HG02970 (cell line): ENCODE measurements around the gene PAMR1.

Experiments used
- ATAC-seq: cut with Tn5 transposase; IDR thresholded peaks from one replicate; pipeline ENCODE4 v1.9.1; 2021; ENCODE audit warnings: mild to moderate bottlenecking, moderate library complexity, moderate number of reproducible peaks; ENCODE audit not compliant: unreplicated experiment, low FRiP score

Gene PAMR1

DNA sequence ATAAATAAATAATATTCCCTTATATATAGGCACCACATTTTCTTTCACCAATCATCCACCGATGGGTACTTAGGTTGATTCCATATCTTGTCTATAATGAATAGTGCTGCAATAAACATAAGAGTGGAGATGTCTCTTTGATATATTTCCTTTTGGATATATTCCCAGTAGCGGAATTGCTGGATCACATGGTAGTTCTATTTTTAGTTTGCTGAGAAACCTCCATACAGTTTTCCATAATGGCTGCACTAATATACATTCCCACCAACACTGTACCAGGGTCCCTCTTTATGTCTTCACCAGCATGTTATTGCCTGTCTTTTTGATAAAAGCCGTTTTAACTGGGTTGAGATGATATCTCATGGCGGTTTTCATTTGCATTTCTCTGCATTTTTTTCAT, 23.6 kb downstream of the PAMR1 start:
- no peak for ATAC-seq

DNA sequence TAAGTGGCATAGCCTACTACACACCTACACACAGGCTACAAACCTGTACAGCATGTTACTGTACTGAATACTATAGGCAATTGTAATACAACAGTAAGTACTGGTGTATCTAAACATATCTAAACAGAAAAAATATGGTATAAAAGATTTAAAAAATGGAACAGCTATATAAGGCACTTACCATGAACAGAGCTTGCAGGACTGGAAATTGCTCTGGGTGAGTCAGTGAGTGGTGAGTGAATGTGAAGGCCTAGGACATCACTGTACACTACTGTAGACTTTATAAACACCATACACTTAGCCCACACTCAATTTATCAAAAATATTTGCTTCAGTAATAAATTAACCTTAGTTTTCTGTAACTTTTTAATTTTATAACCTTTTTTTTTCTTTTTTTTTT, 24.7 kb downstream of the PAMR1 start:
- no peak for ATAC-seq

DNA sequence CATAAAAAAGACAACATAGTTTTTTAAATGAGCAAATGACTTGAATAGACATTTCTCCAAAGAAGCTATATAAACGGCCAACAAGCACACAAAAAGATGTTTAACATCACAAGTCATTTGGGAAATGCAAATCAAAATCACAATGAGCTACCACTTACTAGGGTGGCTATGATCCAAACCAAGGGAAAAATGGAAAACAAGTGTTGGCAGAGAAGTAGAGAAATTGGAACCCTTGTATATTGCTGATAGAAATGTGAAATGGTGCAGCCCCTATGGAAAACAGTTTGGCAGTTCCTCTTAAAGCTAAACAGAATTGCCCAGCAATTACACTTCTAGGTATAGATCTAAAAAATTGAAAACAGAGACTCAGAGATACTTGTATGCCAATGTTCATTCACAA, 29.0 kb downstream of the PAMR1 start:
- ATAC-seq: no peak

DNA sequence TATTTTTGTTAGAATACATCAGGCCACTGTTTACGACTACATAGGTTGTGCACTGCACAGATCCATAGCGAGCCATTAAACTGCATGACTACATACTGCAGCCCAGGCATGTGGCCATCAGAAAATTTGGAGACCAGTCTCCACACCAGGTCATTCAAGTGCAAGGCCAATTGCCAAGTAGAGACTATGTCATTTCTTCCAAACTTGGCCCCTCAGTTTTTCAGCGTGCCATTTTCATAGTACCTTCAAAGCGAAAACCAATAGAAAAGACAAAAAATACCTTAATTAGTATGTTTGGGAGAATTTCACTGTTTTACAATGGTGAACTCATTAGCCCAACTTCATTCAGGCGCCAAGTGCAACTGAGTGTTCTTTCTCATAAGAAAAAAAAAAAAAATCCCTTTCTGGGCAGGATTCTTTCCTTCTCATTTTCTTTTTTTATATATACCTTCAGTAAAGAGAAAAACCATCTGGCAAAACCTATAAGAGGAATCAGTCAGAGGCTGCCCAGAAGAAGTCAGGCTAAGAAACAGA, 30.4 kb downstream of the PAMR1 start:
- ATAC-seq: no peak

DNA sequence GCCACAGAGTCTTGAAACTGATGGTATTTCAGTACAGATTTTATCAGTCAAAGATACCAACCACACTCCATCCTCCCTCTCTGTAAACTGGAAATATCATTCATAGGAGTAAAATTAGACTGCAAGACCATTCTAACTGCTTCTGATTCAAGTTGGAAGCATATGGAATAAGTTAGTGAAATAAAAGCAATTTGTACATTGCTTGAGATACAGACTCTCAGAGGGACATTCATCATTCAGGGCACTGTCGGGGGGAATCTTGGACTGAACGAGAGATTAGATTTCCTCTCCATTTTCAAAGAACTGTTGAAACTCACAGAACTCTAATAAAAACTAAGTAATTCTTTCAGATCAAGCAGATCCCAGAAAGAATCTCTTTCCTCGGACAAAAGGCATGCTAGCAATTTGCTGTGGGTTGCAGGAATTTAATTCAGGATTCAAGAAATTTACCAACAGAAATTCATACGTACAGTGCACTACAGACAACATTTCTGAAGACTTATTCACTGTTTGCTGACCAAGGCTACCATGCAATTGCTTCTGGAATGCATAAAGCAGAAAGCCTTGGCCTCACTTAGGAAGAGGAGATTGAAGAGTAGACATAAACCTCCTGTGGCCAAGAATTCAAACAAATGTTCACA, 34.1 kb downstream of the PAMR1 start:
- ATAC-seq: no peak

DNA sequence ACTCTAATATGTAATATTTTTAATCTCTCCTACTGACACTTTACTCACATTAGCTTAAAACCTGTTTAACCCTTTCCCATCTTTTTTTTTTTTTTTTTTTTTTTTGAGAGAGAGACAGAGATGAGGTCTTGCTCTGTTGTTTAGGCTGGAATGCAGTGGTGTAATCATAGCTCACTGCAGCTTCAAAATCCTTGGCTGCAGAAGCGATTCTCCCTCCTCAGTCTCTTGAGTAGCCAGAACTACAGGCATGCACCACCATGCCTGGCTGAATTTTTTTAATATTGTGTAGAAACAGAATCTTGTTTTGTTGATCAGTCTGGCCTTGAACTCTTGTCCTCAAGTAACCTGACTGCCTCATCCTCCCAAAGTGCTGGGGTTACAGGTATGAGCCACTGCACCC, 37.3 kb downstream of the PAMR1 start:
- ATAC-seq: no peak

DNA sequence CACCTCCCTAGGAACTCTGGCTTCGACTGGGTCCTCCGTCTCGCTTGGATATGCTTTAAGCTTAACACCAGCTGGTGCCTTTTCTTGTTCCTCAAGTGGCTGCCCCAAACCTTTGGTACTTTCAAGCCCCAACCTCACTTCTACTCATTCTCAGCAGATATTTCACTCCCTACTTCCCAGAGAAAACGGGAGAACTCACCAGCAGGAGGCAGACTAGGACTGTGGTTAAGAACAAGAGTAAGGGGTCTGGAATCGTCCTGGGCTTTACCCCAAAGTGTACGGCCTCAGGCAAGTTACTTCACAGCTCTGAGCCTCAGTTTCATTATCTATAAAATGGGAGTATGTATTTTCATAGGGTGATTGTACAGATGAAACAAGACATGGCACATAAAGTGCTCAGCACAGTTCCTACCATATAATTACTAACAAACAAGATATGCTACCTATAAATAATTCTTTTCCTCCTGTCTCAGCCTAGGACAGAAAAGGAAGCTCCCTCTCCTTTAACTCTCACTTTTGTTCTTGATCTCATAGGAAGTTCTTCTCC, 37.8 kb downstream of the PAMR1 start:
- ATAC-seq: no peak

DNA sequence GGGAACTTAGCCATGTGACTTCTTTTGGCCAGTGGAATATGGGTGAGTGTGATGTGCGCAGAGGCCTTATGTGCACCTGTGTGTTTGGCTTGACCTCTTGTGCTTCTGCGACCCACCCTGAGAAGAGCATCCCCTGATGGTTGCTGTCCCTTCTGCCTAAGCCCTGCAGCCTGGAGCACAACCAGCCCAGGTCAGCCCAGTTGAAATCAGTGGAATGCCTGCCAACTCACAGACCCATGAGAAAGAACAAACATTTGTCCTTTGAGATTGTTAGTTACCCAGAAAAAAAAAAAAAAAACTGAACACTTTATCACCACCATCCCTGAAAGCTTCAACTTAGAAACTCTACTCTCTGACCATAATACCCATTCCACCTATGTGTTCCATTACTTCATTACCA, 38.5 kb downstream of the PAMR1 start:
- ATAC-seq: no peak

DNA sequence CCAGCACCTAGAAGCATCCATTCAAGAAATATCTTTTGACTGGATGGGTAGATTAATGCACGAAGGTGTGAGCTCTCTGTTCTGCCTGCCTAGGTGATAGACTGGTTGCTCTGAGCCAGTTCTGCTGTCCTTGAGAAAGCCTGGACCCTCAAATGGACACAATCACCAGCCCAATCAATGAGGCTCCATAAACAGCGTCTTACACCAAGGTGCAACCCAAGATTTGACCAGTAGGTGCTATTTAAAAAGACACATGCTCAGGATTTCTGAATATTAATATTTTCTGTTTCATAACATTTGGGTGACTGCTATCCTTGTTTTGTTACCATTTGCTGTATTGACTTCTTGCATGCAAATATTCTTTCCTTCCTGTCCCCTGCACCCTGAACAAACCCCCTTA, 39.0 kb downstream of the PAMR1 start:
- ATAC-seq: no peak

DNA sequence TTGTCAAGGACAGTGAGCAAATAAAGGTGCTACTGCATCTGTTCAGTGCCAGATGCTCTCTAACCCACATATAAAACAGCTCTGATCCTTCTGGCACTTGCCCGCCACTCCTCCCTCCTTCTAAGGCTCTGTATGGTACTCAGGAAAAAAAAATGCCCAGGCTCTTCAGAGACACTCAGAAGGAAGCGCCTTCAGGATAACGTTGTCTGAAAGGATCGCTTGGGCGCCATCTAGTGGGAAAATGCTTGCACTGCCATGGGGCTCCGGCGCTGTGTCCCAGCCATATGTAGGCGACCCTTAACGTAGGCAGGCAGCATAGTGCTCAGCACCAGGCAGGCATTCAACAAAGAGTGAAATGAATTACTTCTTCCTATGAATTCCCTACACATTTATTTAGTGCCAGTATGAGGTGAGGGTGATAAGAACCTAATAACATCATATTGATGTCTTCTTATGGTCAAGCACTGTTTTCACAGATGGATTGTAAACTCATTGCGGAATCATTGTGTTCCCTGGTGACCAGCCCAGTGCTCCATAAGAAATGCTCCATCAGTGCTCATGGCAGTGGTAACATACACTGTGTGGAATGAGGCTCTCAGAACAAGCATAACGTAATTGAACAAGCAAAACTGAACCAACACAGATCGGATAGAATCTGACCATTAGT, 39.6 kb downstream of the PAMR1 start:
- ATAC-seq: no peak

DNA sequence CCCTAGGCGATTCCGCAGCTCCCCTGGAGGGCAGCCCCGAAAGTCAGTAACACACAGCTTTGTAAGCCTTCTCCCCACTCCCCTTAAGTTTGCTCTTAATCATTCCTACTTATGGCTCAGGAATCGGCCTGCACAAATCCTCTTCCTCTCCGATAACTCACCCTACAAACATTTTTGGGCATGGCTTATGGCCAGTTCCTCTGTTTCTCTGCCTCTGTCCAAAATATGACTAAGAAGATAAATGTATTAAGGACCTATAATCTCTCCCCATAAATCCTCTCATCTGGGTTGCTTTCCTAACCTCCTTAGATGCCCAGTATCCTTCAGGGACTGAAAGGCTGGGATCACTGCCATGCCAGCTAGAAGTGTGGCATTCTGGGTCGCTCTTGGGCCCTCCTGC, 41.0 kb downstream of the PAMR1 start:
- ATAC-seq: no peak

DNA sequence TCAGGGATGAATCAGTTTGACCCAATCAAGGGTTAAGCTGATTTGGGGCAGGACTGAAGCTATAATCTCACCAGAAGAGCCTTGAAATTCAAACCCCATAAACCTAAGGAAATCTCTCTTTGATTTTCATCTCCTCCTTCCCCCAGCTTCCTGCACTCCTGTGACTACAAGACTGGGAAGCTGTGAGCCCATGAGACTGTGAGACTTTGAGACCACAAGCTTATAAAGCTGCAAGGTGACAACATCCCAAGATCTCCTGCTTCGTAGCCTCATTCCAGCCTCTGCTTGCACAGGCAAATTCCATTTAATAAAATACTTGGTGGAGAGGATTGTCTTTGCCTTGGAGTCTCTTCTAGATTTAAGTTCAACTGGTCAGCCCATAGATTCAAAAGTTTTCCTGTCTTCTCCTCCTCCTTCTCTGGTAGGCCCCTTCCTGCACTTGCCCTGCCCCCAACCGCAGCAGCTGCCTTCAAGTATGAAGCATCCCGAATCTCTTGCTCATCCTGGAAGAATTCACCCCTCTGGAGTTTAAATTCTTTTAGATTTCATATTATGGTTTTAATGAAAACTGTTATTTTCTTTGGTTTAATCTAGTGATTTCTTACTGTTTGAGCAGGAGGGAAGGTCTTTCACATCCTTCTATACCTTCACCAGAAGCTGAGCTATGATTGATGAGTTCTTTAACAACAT, 42.1 kb downstream of the PAMR1 start:
- no peak for ATAC-seq

DNA sequence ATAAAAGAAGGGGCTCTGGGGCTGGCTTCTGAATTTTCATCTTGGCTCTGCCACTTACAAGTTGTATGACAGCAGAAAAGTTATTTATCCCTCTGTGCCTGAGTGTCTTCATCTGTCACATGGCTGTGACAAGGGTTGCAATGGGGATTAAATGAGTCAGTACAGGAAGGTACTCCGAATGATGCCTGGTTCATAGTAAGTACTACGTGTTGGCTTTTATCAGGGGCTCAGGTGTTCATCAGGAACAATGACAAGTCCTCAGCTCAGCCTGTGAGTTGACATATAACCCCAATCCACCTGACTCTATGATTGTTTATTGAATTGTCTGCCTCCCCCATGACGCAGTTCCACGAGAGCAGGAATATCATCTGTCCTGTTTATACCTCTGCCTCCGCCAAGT, 45.7 kb downstream of the PAMR1 start:
- no peak for ATAC-seq

DNA sequence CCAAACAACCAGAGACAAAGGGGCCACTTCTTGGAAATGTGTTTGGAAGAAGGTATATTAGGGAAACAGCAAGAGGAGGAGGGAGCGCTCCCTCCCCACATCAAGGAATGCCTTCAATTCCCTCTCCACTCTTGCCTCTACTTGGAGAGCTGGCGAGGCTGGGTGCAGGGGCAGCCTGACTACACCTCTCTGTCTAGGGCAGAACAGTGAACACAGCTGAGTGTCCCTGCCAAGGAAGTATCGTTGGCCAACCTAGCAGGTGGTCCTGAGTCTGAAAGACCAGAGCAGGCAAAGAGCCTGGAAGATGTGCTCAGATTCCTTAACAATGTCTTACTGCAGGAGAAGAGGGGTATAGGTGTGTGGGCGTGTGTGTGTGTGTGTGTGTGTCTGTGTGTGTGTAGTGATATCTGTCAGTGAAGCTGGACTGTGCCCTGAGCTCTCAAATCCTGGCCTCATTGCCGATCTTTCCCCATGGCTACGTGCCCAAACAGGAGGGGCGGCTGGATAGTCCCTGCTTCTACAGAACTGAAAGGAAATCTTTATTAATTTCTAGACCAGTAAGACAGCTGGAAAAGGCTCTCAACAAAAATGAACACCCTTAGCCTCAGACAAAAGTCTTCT, 46.8 kb downstream of the PAMR1 start:
- ATAC-seq: no peak

DNA sequence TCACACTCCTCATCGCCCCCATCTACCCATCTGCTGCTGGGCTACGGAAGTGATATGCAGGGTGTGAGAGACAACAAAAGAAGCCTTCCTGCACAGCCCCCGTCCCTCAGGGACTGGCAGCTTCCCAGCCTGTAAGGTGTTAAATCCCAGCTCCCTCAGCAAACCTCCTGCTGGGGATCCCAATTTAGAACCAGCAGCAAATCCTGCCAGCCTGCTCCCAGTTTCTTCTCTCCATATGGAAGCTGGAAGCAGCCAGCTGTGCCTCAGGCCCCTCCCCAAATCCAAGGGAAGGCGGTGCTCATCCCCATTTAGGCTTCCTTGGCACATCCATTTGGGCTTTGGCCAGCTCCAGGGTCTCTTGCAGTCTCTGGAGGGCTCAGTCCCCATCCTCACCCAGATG, 47.5 kb downstream of the PAMR1 start:
- ATAC-seq: no peak

DNA sequence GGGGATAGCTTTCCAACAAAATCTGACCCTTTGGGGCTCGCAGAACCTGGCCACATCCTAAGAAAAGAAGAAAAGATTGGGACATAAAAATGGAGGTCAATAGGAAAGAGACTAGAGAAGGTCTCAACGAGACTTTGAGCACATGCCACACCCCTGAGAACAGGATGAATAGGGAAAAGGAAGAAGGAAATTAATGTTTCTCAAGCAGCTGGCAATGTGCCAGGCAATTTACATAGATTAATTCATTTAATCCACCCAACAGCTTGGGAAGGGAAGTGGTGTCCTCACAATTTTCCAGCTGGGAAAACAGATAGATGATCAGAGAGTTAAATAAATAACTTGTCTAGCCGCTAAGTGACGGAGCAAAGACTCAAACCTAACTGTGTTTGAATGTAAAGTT, 50.7 kb downstream of the PAMR1 start:
- ATAC-seq: no peak

DNA sequence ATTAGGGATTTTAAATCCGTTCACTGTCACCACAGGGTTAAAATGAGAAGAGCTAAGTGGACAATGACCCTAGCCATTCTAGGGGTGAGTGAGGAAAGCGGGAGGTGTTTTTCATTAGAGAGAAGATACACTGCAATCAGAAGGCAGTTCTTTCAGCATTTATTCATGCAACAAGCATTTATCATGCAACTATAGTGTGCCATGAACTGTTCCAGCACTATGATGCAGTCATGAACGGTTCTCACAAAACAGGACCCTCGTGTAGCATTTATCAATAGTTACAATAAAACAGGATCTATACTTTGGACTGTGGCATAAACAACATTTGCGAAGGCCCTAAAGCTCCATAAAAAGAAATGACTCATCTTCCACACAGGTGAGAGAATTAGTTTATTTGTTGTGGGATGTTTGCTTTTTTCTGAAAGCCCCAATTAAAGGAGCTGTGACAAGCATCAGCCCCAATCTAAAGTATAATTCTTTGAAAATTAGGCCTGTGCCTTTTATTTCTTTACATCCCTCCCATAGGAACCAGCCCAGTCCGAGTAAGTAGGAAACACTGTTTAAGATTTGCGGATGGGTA, 51.5 kb downstream of the PAMR1 start:
- no peak for ATAC-seq

DNA sequence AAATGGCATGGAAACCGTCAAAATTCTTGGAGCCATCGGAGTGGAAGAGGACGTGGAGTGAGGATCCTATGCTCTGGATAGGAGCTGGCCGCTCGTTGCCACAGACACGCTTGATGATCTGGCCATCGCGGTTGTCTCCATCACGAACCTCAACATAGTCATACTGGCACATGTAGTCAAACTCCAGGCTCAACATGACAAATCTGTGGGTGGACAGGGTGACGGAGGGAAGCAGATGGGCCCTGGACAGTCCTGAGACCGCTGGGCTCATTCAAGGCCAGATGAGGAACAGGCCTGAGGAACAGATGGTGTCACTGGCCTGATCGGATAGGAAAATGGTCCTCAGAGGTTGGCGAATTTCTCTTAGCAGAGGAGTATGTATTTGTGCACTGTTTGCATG, 54.8 kb downstream of the PAMR1 start:
- no peak for ATAC-seq

DNA sequence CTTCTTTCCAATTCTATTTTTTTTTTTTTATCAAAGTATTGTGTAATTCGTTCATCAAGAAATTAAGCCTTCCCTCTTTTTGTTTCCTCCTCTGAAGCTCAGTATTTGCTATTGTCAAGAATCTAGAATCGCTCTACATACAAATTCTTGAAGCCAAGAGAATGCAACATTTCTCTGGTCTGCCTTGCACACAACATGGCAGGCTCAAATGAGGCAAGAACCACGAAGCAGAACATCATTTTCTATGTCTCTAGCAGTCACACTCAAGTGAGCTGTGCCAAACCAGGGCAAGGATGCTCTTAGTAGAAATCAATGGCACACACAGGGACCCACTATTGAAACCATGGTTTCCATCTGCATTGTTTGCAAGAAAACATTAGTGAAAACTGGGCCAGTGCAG, 59.4 kb downstream of the PAMR1 start:
- no peak for ATAC-seq

DNA sequence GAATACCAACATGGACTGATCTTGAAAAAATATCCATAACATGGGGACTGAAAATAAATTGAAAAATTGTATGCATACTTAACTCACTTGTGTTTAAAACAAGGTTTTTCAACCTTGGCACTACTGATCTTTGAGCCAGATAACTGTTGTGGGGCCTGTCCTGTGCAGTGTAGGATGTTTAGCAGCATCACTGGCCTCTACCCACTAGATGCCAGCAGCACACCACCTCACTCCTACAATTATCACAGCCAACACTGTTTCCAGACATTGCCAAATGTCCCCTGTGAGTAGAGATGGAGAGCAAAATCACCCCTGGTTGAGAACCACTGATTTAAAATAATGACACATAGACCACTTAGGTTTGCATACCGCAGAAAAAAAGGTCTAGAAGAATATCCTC, 61.1 kb downstream of the PAMR1 start:
- no peak for ATAC-seq

DNA sequence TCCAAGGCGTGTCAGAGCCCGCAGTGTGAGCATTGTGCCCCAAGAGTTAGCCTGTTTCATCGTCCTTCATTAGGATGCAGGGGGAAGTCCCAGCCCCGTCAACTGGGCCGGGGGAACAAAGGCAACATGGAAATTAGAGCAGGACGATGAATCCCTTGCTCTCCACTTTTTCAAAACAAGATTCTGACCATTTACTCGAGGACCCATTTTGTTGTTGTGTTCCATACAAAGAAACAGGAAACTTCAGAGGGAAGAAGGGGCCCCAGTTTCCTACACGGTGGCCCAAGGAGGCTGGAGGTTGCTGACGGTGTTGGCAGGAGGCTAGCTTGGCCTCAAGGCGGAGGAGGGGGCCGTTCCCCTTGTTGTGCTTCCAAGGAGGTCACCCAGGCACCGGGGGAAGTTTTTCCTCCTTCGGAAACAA, 62.1 kb downstream of the PAMR1 start:
- no peak for ATAC-seq
